ENCODE data around the gene ADAMTSL5. TPM values are rescaled to one million over a fixed set of nuclear protein-coding genes. Genes with fewer than 3 reads are reported as not detected.

ADAMTSL5 gene
- total RNA-seq, 1 donor from 2014 or later: 0.43 TPM

DNA sequence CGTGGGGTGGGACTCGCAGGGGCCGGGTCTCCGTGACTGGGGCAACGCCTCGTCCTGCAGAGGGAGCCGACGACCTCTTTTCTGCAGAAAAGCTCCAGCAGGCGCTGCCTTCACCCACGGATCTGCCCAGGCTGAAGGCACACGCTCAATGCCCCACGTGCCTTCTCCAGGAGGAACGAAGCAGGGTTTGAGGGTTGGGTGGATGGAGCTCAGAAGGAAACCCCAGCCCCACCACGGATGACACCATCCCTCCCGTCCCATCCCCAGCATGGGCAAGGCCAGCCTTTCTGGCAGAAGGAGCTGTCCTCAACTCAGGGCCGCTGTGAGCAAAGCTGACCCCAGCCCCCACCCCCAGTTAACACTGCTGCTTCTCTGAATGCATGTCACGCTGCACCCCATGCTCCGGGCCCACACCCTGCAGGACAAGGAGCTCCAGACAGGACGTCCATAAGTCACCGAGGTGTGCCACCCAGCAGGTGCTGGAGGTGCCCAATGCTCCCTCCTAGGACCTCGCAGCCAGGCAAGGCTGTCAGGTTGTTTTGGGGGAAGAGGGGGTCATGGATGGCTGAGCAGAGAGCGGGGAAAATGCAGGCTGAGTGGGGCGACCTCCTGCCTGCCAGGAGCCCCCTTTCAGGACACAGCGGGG, 41.2 kb downstream of the ADAMTSL5 start:
- Histone ChIP-seq H3K36me3 (peaks cover 6 to 23% of the 10 kb centered on the region in 2 donors), H3K9me3 (no peaks in the 10 kb centered on the region), H3K4me3 (peak overlapping the region; percentile 23 to 63), H3K4me1 (peaks cover 37 to 41% of the 10 kb centered on the region in 2 donors), H3K27ac (no peak overlapping the region), H3K27me3 (peaks cover 57% of the 10 kb centered on the region)
- DNase-seq (ENCODE audit: low spot score in 2 of 2): no peak
- intact Hi-C loops (cut with DNase I): no loop called here
- TF ChIP-seq, protein P1, sequence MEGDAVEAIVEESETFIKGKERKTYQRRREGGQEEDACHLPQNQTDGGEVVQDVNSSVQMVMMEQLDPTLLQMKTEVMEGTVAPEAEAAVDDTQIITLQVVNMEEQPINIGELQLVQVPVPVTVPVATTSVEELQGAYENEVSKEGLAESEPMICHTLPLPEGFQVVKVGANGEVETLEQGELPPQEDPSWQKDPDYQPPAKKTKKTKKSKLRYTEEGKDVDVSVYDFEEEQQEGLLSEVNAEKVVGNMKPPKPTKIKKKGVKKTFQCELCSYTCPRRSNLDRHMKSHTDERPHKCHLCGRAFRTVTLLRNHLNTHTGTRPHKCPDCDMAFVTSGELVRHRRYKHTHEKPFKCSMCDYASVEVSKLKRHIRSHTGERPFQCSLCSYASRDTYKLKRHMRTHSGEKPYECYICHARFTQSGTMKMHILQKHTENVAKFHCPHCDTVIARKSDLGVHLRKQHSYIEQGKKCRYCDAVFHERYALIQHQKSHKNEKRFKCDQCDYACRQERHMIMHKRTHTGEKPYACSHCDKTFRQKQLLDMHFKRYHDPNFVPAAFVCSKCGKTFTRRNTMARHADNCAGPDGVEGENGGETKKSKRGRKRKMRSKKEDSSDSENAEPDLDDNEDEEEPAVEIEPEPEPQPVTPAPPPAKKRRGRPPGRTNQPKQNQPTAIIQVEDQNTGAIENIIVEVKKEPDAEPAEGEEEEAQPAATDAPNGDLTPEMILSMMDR (IDR thresholded peaks at IDR 0.05): no peak

DNA sequence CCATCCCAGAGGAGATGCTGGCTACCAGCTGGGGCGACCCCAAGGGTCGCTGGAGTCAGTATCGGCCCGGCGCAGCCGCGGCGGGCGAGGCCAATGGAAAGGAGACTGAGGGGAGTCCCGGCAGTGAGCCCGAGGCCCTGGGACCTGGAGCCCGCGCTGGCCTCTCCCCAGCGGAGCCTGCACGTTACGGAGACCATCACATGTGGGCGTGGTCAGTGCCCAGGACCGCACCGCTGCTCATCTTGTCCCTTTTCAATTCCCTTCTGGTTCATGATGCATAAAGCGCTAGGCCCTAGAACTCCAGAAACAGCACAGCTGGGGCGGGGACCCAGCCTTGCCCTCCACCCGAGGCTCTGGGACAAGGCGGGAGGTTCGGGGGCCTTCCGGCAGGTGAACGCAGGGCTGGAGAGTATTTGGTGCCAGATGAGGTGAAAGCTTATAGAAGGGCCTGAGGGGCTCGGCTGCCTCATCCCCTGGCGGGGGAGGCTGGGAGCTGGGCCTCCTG, 41.8 kb downstream of the ADAMTSL5 start:
- DNase-seq (ENCODE audit: low spot score in 2 of 2): no peak
- Histone ChIP-seq H3K4me1 (peaks cover 37 to 41% of the 10 kb centered on the region in 2 donors), H3K4me3 (peak overlapping the region; percentile 23 to 63), H3K9me3 (no peaks in the 10 kb centered on the region), H3K27ac (no peak overlapping the region), H3K27me3 (peaks cover 63% of the 10 kb centered on the region), H3K36me3 (peaks cover 6 to 17% of the 10 kb centered on the region in 2 donors)
- intact Hi-C loops (cut with DNase I): no loop called here
- TF ChIP-seq, protein P1 (IDR thresholded peaks at IDR 0.05): no peak

DNA sequence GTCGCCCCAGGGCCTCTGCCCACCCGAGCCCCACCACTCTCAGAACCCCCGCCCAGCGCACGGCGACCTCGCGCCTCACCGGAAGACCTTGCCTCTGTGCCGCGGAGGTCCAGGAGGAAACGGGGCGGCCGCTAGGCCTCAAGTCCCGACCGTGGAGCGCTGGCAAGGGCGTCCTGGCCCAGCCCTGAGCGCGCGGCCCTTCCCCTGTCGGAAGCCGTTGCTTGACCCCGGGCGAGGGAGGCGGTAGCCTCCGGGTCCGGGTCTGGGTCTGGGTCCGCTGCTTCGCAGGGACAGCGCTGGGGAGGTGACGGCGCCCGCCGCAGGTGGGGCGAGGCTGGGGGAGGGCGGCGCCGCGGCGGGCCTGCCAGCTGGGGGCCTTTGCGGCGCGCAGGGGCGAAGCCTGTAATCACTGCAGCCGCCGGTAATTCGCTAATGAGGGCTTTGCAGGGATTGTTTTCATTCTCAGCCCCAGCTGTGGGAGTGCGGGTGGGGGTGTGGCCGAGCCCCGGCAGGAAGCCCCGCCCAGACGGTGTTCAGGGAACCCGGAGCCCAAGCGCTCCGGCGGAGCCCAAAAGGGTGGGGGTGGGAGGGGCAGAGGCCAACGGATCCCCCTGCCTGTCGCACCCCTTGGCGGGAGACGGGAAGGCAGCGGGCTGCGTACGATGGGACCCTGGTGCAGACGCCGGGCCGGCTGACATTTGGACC, 42.4 kb downstream of the ADAMTSL5 start:
- H3K27ac ChIP-seq: no peak overlapping the region
- H3K9me3 ChIP-seq: no peaks in the 10 kb centered on the region
- TF ChIP-seq, protein P1 (IDR thresholded peaks at IDR 0.05): no peak
- H3K4me1 ChIP-seq: peaks cover 37 to 41% of the 10 kb centered on the region in 2 donors
- intact Hi-C loops (cut with DNase I): no loop called here
- peak overlapping the region; percentile 23 to 63 for H3K4me3 ChIP-seq
- H3K36me3 ChIP-seq: peaks cover 6 to 11% of the 10 kb centered on the region in 2 donors
- no peak for DNase-seq (ENCODE audit: low spot score in 2 of 2)
- peaks cover 66% of the 10 kb centered on the region for H3K27me3 ChIP-seq

DNA sequence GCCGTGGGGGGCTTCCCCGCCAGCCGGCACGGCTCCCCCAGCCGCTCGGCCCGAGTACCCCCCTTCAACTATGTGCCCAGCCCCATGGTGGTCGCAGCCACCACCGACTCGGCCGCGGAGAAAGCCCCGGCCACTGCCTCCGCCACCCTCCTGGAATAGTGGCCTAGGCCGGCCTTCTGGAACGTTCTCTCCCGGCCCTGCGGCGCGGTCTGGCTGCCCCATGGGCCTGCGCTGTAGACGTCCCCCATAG, 42.8 kb downstream of the ADAMTSL5 start:
- peaks cover 66% of the 10 kb centered on the region for H3K27me3 ChIP-seq
- intact Hi-C loops (cut with DNase I): no loop called here

DNA sequence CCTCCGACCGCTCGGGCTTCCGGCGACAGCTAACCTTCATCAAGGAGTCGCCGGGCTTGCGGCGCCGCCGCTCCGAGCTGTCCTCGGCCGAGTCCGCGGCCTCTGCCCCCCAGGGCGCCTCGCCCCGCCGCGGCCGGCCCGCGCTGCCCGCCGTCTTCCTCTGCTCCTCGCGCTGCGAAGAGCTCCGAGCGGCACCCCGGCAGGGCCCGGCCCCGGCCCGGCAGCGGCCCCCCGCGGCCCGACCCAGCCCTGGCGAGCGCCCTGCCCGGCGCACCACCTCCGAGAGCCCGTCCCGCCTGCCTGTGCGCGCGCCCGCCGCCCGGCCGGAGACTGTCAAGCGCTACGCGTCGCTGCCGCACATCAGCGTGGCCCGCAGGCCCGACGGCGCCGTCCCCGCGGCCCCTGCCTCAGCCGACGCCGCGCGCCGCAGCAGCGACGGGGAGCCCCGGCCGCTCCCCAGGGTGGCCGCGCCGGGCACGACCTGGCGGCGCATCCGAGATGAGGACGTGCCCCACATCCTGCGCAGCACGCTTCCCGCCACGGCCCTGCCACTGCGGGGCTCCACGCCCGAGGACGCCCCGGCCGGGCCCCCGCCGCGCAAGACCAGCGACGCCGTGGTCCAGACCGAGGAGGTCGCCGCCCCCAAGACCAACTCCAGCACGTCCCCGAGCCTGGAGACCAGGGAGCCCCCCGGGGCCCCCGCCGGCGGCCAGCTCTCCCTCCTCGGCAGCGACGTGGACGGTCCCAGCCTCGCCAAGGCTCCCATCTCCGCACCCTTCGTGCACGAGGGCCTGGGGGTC, 43.4 kb downstream of the ADAMTSL5 start:
- H3K36me3 ChIP-seq: peaks cover 0 to 1% of the 10 kb centered on the region in 2 donors
- intact Hi-C loops (cut with DNase I): no loop called here
- peaks cover 66% of the 10 kb centered on the region for H3K27me3 ChIP-seq
- DNase-seq (ENCODE audit: low spot score in 2 of 2): no peak
- no peaks in the 10 kb centered on the region for H3K9me3 ChIP-seq
- H3K4me1 ChIP-seq: peaks cover 37 to 41% of the 10 kb centered on the region in 2 donors
- TF ChIP-seq, protein P1 (IDR thresholded peaks at IDR 0.05): no peak
- H3K27ac ChIP-seq: no peak overlapping the region
- peak overlapping the region; percentile 23 to 63 for H3K4me3 ChIP-seq

More for the DNA sequence above, 42.8 kb downstream of the ADAMTSL5 start:
- Histone ChIP-seq H3K9me3 (no peaks in the 10 kb centered on the region), H3K27ac (no peak overlapping the region), H3K4me3 (peak overlapping the region; percentile 23 to 63), H3K36me3 (peaks cover 4 to 6% of the 10 kb centered on the region in 2 donors), H3K4me1 (peaks cover 37 to 41% of the 10 kb centered on the region in 2 donors)
- TF ChIP-seq, protein P1 (IDR thresholded peaks at IDR 0.05): no peak
- DNase-seq (ENCODE audit: low spot score in 2 of 2): no peak

Data from ascending aorta (tissue), 2 donors.